Neutrophil (primary cell): Measurements from ENCODE around the gene LRRC30.

Experiments
- H3K27ac ChIP-seq: fragments of 200-600 bp; sonication (generic); 2 replicates; pipeline ENCODE4 v1.5.1; 2016; ENCODE audit warnings: mild to moderate bottlenecking, moderate library complexity
- H3K27me3 ChIP-seq: fragments of 200-600 bp; sonication (generic); 2 replicates; pipeline ENCODE4 v1.6.0; 2016; ENCODE audit warnings: mild to moderate bottlenecking
- H3K36me3 ChIP-seq: fragments of 200-600 bp; sonication (generic); 2 replicates; pipeline ENCODE4 v1.5.1; 2017
- H3K4me1 ChIP-seq, 2 experiments: fragments of 200-600 bp in 1 of 2; sonication (generic) in 1 of 2; 1 replicate in 1 of 2; 2 replicates in 1 of 2; pipeline versions ENCODE4 v1.5.1 to v1.6.1; 2013 to 2016; ENCODE audit warnings: low read depth in 1 of 2, low read length in 1 of 2, mild to moderate bottlenecking in 1 of 2, moderate library complexity in 1 of 2; ENCODE audit not compliant: control insufficient read depth in 1 of 2, insufficient read depth in 1 of 2
- H3K4me3 ChIP-seq, 2 experiments: fragments of 200-600 bp in 1 of 2; sonication (generic) in 1 of 2; 1 replicate in 1 of 2; 2 replicates in 1 of 2; pipeline ENCODE4 v1.5.1; 2013 to 2016; ENCODE audit warnings: low read depth in 1 of 2, low read length in 1 of 2, mild to moderate bottlenecking in 1 of 2, moderate library complexity in 1 of 2
- H3K9me3 ChIP-seq: fragments of 200-600 bp; sonication (generic); 2 replicates; pipeline ENCODE4 v1.5.1; 2016
- CTCF ChIP-seq: fragments of 200-600 bp; sonication (generic); IDR thresholded peaks from 2 replicates; pipeline ENCODE4 v1.5.1; 2016; ENCODE audit warnings: antibody characterized with exemption

LRRC30 gene

GRCh38 chr18:7236933-7237332 is 6.0 kb downstream of the LRRC30 start:
- no peak for TF ChIP-seq CTCF
- H3K4me3 ChIP-seq = no peak overlapping the region

GRCh38 chr18:7237673-7238272 is 6.9 kb downstream of the LRRC30 start:
- Histone ChIP-seq H3K9me3 (no peaks in the 10 kb centered on the region), H3K36me3 (no peaks in the 10 kb centered on the region), H3K27me3 (peaks cover 7% of the 10 kb centered on the region), H3K27ac (no peak overlapping the region), H3K4me1 (no peaks in the 10 kb centered on the region), H3K4me3 (no peak overlapping the region)
- no peak for TF ChIP-seq CTCF

More at GRCh38 chr18:7236933-7237332, 6.0 kb downstream of the LRRC30 start:
- no peak overlapping the region for H3K27ac ChIP-seq
- H3K4me1 ChIP-seq = no peaks in the 10 kb centered on the region
- no peaks in the 10 kb centered on the region for H3K9me3 ChIP-seq
- peaks cover 10% of the 10 kb centered on the region for H3K27me3 ChIP-seq
- no peaks in the 10 kb centered on the region for H3K36me3 ChIP-seq

GRCh38 chr18:7242926-7243325 is 12.0 kb downstream of the LRRC30 start:
- Histone ChIP-seq H3K27me3 (no peaks in the 10 kb centered on the region), H3K27ac (no peak overlapping the region), H3K4me3 (no peak overlapping the region), H3K9me3 (no peaks in the 10 kb centered on the region), H3K36me3 (no peaks in the 10 kb centered on the region), H3K4me1 (no peaks in the 10 kb centered on the region)
- no peak for TF ChIP-seq CTCF

- TF ChIP-seq CTCF = no peak
- Histone ChIP-seq H3K4me1 (no peaks in the 10 kb centered on the region), H3K27me3 (no peaks in the 10 kb centered on the region), H3K4me3 (no peak overlapping the region), H3K27ac (no peak overlapping the region), H3K36me3 (no peaks in the 10 kb centered on the region), H3K9me3 (no peaks in the 10 kb centered on the region)
Measured at GRCh38 chr18:7248877-7249276, 18.0 kb downstream of the LRRC30 start.

- H3K4me3 ChIP-seq = no peak overlapping the region
- TF ChIP-seq CTCF = no peak
- H3K4me1 ChIP-seq = no peaks in the 10 kb centered on the region
- no peaks in the 10 kb centered on the region for H3K36me3 ChIP-seq
- no peak overlapping the region for H3K27ac ChIP-seq
- H3K9me3 ChIP-seq = no peaks in the 10 kb centered on the region
- H3K27me3 ChIP-seq = no peaks in the 10 kb centered on the region
Measured at GRCh38 chr18:7254163-7254562, 23.3 kb downstream of the LRRC30 start.
